Fibroblast of villous mesenchyme (primary cell): ENCODE results near the gene RPS6KB2. TPM values are rescaled to one million over a fixed set of nuclear protein-coding genes. Genes with fewer than 3 reads are reported as not detected.

Source experiments
- DNase-seq: peaks from one replicate; pipeline ENCODE4 v3.0.0-alpha.2; 2010; ENCODE audit warnings: low read depth
- H3K4me3 ChIP-seq: 2 replicates; pipeline ENCODE4 v1.5.1; 2011; ENCODE audit warnings: low read depth, mild to moderate bottlenecking, low read length
- CTCF ChIP-seq: IDR thresholded peaks from 2 replicates; pipeline ENCODE4 v1.5.1; 2012; ENCODE audit warnings: low read depth, mild to moderate bottlenecking, low read length; ENCODE audit not compliant: insufficient read depth
- total RNA-seq: library from RNA; depleted of rRNA; stranded (reverse); fragments of >200 nt; gene quantifications from 2 replicates; pipeline ENCODE4 v1.2.3, GENCODE V29; 2012

RPS6KB2 gene
- total RNA-seq, 1 donor: 42.3 TPM

GRCh38 chr11:67466367-67466766, 38.1 kb downstream of the RPS6KB2 start:
- TF ChIP-seq CTCF: no peak
- DNase-seq: no peak

GRCh38 chr11:67466962-67467771, 38.9 kb downstream of the RPS6KB2 start:
- no peak for DNase-seq
- H3K4me3 ChIP-seq: no peak overlapping the region
- no peak for TF ChIP-seq CTCF

More at GRCh38 chr11:67466367-67466766, 38.1 kb downstream of the RPS6KB2 start:
- H3K4me3 ChIP-seq: no peak overlapping the region

- no peak for TF ChIP-seq CTCF
- no peak for DNase-seq
- peak overlapping the region; percentile 67 for H3K4me3 ChIP-seq
These were observed 39.8 kb downstream of the RPS6KB2 start for GRCh38 chr11:67468056-67468455.

DNA sequence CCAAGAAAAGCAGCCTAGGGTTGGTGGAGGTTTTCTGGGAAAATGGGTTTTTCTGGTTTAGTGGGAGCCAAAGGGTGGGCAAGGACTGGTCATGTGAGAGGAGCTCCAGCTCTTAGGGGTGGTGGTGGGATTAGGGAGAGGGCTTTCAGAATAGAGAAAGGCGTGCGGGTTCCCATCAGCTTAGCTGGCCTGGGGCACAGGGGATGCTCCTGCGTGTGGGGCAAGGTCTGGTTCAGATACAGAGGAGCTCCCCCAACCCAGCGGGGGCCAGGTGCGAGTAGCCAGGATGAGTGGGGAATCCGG, 40.1 kb downstream of the RPS6KB2 start:
- peak overlapping the region; percentile 67 for H3K4me3 ChIP-seq
- no peak for DNase-seq
- no peak for TF ChIP-seq CTCF

GRCh38 chr11:67468759-67469507, 40.6 kb downstream of the RPS6KB2 start, which contains the start of gene TMEM134:
TSS of gene TMEM134 (minus strand) at chr11:67469251. CDS start at chr11:67469192, 59 bp downstream.
- peak; percentile 20 for TF ChIP-seq CTCF
- H3K4me3 ChIP-seq: peak within 1 kb of the TSS; percentile 67
- DNase-seq: peak; percentile 92

GRCh38 chr11:67469508-67469811, 41.2 kb downstream of the RPS6KB2 start:
- no peak for TF ChIP-seq CTCF
- DNase-seq: no peak
- H3K4me3 ChIP-seq: peak overlapping the region; percentile 67
